MCF 10A (cell line): ENCODE data around the gene GGT6. TPM values are rescaled to one million over a fixed set of nuclear protein-coding genes. Genes with fewer than 3 reads are reported as not detected.
"Not testable (repeated sequence)": the region's sequence is repeated elsewhere in the genome, so short reads cannot be mapped to it uniquely, and the experiment has no call there.

ENCODE experiments used
- BruUV-seq: library from RNA; stranded (reverse); fragments of 400-500 nt; replicated peaks from 2 replicates; lab custom pipeline; 2021; lab: Mats Ljungman, UMichigan
- CTCF ChIA-PET: fragments of 300-600 bp; sonication (Branson Sonifier 250); formaldehyde crosslinking; extraction: SDS; loops from one replicate; lab custom pipeline; 2021; ENCODE audit warnings: antibody characterized with exemption, inconsistent platforms; lab: Yijun Ruan, JAX
- POLR2A ChIA-PET: fragments of 300-600, 350-650 bp; sonication (Branson Sonifier 250); formaldehyde crosslinking; extraction: SDS; loops from one replicate; lab custom pipeline; 2020; ENCODE audit warnings: antibody characterized with exemption, inconsistent platforms; lab: Yijun Ruan, JAX
- DNase-seq: peaks from one replicate; pipeline ENCODE4 v3.0.0-alpha.2; 2018; ENCODE audit not compliant: unreplicated experiment
- H3K27ac Mint-ChIP-seq: one replicate; pipeline ENCODE4 v1.8.0; 2022; ENCODE audit warnings: mild to moderate bottlenecking, low read depth, mixed read lengths; ENCODE audit not compliant: unreplicated experiment
- H3K27me3 Mint-ChIP-seq: one replicate; pipeline ENCODE4 v1.8.0; 2022; ENCODE audit warnings: mixed read lengths; ENCODE audit not compliant: insufficient read depth, unreplicated experiment
- H3K36me3 Mint-ChIP-seq: one replicate; pipeline ENCODE4 v1.8.0; 2022; ENCODE audit warnings: mild to moderate bottlenecking, moderate library complexity, mixed read lengths; ENCODE audit not compliant: insufficient read depth, unreplicated experiment
- H3K4me1 Mint-ChIP-seq: one replicate; pipeline ENCODE4 v1.8.0; 2022; ENCODE audit warnings: mixed read lengths; ENCODE audit not compliant: insufficient read depth, unreplicated experiment
- H3K4me3 Mint-ChIP-seq: one replicate; pipeline ENCODE4 v1.8.0; 2022; ENCODE audit warnings: mild to moderate bottlenecking, moderate library complexity, mixed read lengths; ENCODE audit not compliant: unreplicated experiment
- H3K9me3 Mint-ChIP-seq: one replicate; pipeline ENCODE4 v1.8.0; 2022; ENCODE audit warnings: mixed read lengths; ENCODE audit not compliant: unreplicated experiment
- CTCF ChIP-seq: fragments of 200-600 bp; IDR thresholded peaks from one replicate; pipeline ENCODE4 v1.8.0; 2022; ENCODE audit warnings: antibody characterized with exemption, mild to moderate bottlenecking; ENCODE audit not compliant: unreplicated experiment
- intact Hi-C: fragments of 100-400 bp; cut with micrococcal nuclease; formaldehyde crosslinking; loops from 2 replicates; pipeline ENCODE4 v1.14.1; 2022
- total RNA-seq: library from RNA; stranded (reverse); gene quantifications from 2 replicates; pipeline ENCODE4 v1.2.3, GENCODE V29; 2022

GGT6 gene
- total RNA-seq, 1 experiment from 2014 or later = not detected

DNA sequence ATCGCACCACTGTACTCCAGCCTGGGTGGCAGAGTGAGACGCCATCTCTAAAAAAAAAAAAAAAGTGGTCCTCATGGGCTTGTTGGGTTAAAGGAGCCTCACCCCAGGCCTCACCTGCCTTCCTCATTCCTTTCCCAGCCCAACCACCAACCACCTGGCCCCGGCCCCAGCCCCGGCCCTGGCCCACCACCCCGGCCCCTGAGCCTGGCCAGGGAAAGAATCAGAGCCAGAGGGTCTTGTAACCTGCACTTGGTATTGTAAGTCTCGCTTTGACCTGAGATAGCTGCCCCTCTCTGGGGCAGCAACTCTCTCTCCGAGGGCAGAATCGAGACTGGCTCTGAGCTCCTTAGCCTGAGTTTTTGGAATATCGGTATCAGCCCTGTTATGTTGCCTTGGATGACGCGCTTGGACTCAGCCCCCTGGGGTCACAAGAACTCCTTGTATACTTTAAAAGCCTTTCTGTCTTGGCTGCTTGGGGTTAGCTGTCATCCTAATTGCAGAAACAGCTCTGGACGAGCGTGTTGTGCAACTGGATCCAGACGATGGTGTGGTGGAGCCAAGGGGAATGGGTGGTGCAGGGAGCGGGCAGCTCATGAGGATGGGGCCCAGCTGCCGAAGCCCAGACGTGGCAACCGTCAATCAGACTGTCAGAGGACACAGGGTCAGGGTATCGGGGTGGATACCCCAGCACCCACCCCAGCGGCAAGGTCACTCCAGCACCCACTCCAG lies 38.6 kb upstream of the GGT6 start:
- Mint-ChIP-seq H3K27me3 (peaks cover 20% of the 10 kb centered on the region), H3K9me3 (no peaks in the 10 kb centered on the region), H3K27ac (no peak overlapping the region), H3K4me3 (no peak overlapping the region), H3K36me3 (no peaks in the 10 kb centered on the region), H3K4me1 (no peaks in the 10 kb centered on the region)
- ChIA-PET CTCF (interaction anchor here (3.1 kb wide), 1 partner anchor 32 kb away, joined by 13 read pairs; no protein-coding TSS in a partner anchor), POLR2A (interaction anchor here (1.0 kb wide), 1 partner anchor 31 kb away, joined by 3 read pairs; no protein-coding TSS in a partner anchor)
- no peak for TF ChIP-seq CTCF
- intact Hi-C loops = no loop called here
- BruUV-seq = no TSS peak
- DNase-seq = no peak

DNA sequence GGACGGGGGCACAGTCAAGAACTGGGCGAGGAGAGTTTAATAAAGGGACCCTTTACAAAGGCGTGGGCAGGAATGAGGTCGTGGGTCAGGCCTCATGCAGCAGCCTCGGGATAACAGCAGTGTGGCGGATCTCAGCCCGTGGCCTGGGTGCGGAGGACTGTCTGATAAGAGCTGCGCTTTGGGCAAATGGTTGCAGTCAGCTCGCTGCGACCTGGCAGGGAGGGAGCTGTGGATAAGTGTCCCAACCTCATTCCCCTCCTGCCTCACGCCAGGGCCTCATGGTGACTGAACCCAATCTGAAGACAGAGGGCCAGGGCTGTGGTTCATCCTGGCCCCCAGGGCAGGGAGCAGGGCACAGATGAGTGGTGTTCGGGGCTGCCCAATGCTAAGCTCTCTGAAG lies 37.6 kb upstream of the GGT6 start:
- no peak for DNase-seq
- intact Hi-C loops = no loop called here
- no peaks in the 10 kb centered on the region for H3K36me3 Mint-ChIP-seq
- no peaks in the 10 kb centered on the region for H3K9me3 Mint-ChIP-seq
- H3K27ac Mint-ChIP-seq = no peak overlapping the region
- no peaks in the 10 kb centered on the region for H3K4me1 Mint-ChIP-seq
- no peak overlapping the region for H3K4me3 Mint-ChIP-seq
- BruUV-seq = no TSS peak
- ChIA-PET POLR2A (no interaction called here), CTCF (interaction anchor here (3.1 kb wide), 1 partner anchor 31 kb away, joined by 13 read pairs; no protein-coding TSS in a partner anchor)
- no peak for TF ChIP-seq CTCF
- H3K27me3 Mint-ChIP-seq = peaks cover 18% of the 10 kb centered on the region

DNA sequence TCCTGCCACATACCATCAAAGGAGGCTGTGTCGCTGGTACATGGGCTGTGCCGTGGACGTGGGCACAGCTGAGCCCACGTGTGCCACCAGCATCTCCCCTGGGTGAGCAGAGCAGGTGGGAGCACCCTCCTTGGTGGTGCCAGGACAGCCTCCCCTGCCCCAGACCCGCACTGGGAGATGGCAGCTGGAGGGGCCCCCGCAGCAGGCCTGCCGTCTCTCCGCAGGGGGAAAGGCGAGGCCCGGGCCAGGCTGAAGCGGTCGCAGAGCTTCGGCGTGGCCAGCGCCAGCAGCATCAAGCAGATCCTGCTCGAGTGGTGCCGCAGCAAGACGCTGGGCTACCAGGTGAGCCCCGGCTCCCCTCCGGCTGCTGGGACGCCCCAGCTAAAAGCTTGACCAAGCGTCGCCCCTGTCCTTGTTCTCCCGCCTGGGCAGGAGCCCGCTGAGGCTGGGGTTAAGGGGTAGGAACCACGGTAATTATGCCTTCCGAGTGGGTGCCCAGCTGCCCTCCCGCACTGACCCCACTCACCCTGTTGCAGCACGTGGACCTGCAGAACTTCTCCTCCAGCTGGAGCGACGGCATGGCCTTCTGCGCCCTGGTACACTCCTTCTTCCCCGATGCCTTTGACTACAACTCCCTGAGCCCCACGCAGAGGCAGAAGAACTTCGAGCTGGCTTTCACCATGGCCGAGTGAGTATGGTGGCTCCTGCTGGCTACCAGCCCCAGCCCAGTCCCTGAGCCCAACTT lies 36.4 kb upstream of the GGT6 start:
- POLR2A ChIA-PET = no interaction called here
- DNase-seq = no peak
- no peak overlapping the region for H3K4me3 Mint-ChIP-seq
- H3K9me3 Mint-ChIP-seq = no peaks in the 10 kb centered on the region
- H3K4me1 Mint-ChIP-seq = no peaks in the 10 kb centered on the region
- no peak for TF ChIP-seq CTCF
- H3K27ac Mint-ChIP-seq = no peak overlapping the region
- H3K36me3 Mint-ChIP-seq = no peaks in the 10 kb centered on the region
- CTCF ChIA-PET = interaction anchor here (0.6 kb wide), 2 partner anchors 29 to 181 kb away, joined by 3 read pairs; no protein-coding TSS in a partner anchor
- no TSS peak for BruUV-seq
- intact Hi-C loops = no loop called here
- H3K27me3 Mint-ChIP-seq = peaks cover 12% of the 10 kb centered on the region

DNA sequence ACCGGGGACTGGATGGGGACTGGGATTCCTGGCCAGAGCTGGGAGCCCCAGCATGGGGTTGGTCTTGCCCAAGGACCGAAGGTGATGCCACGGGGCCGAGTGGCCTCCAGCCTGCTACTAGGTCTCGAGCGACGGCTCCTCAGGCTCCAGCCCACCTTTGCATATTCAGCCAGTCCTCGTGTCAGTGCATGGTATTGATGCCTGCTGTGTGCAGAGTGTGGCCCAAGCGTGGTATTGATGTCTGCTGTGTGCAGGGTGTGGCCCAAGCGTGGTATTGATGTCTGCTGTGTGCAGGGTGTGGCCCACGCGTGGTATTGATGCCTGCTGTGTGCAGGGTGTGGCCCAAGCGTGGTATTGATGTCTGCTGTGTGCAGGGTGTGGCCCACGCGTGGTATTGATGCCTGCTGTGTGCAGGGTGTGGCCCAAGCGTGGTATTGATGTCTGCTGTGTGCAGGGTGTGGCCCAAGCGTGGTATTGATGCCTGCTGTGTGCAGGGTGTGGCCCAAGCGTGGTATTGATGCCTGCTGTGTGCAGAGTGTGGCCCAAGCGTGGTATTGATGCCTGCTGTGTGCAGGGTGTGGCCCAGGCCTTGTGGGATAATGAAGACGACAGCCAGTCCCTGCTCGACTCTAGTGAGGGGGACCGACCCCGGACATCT lies 35.4 kb upstream of the GGT6 start:
- H3K27me3 Mint-ChIP-seq = peaks cover 19% of the 10 kb centered on the region
- H3K4me3 Mint-ChIP-seq, H3K27ac Mint-ChIP-seq, H3K9me3 Mint-ChIP-seq, POLR2A ChIA-PET, CTCF ChIA-PET, intact Hi-C loops, DNase-seq, H3K4me1 Mint-ChIP-seq, H3K36me3 Mint-ChIP-seq, BruUV-seq: not testable (repeated sequence)
